HT-29 (cell line): ENCODE data around the gene TLR6. TPM values are rescaled to one million over a fixed set of nuclear protein-coding genes. Genes with fewer than 3 reads are reported as not detected.
A peak's percentile ranks its signal among the peaks of the same experiment; 100 is the strongest.
"Not testable (repeated sequence)": the region's sequence is repeated elsewhere in the genome, so short reads cannot be mapped to it uniquely, and the experiment has no call there.

ENCODE experiments used
- DNase-seq: peaks from one replicate; pipeline ENCODE4 v3.0.0-alpha.2; 2015; ENCODE audit warnings: low spot score
- small RNA-seq: library from RNA; depleted of rRNA; stranded (forward); fragments of <200 nt; gene quantifications from one replicate; pipeline ENCODE3, GENCODE V24; 2014
- total RNA-seq: library from RNA; depleted of rRNA; stranded (reverse); fragments of >200 nt; shearing (Covaris generic); gene quantifications from 2 replicates; pipeline ENCODE4 v1.2.3, GENCODE V29; 2014; rRNA removed

The TLR6 gene
- total RNA-seq, 1 experiment from 2014 or later: 0.15 TPM

GRCh38 chr4:38788317-38788716 lies 68.3 kb downstream of the TLR6 start:
- no peak for DNase-seq

GRCh38 chr4:38787693-38788092 lies 68.9 kb downstream of the TLR6 start:
- peak; percentile 10 for DNase-seq

- DNase-seq: no peak
Observed at GRCh38 chr4:38785901-38786402, 70.7 kb downstream of the TLR6 start.

- DNase-seq: no peak
Observed at GRCh38 chr4:38785041-38785790, 71.4 kb downstream of the TLR6 start.

GRCh38 chr4:38784141-38784540 lies 72.5 kb downstream of the TLR6 start:
- no peak for DNase-seq

GRCh38 chr4:38783109-38783460 lies 73.5 kb downstream of the TLR6 start:
- no peak for DNase-seq

GRCh38 chr4:38782452-38783108 lies 74.0 kb downstream of the TLR6 start, which contains the start of gene TLR10:
Gene TLR10 (minus strand): TSS chr4:38782990. CDS start chr4:38775590, 7,400 bp downstream.
- DNase-seq: peak; percentile 67

GRCh38 chr4:38781854-38782261 lies 74.8 kb downstream of the TLR6 start:
- no peak for DNase-seq

GRCh38 chr4:38780833-38781484 lies 75.7 kb downstream of the TLR6 start:
- no peak for DNase-seq

- DNase-seq: no peak
Observed at GRCh38 chr4:38779790-38780189, 76.8 kb downstream of the TLR6 start.

GRCh38 chr4:38777925-38778324 lies 78.7 kb downstream of the TLR6 start:
- DNase-seq: not testable (repeated sequence)

- DNase-seq: no peak
Observed at GRCh38 chr4:38775326-38775725, 81.3 kb downstream of the TLR6 start.

- DNase-seq: no peak
Observed at GRCh38 chr4:38774181-38774955, 82.2 kb downstream of the TLR6 start.

Small RNA genes lying within 50 kb of the gene (small RNA-seq; reads per million reads assigned to genes)
- gene MIR574: not detected

Other genes starting within 250 kb of the TLR6 start
- 74.3 and 76.6 TPM in 2 replicates for gene KLF3, start 192.6 kb downstream of the TLR6 start, total RNA-seq
- not detected in 2 replicates for gene TLR10, start 73.8 kb downstream of the TLR6 start, total RNA-seq
- not detected in 2 replicates for gene TLR1, start 52.0 kb downstream of the TLR6 start, total RNA-seq
- gene FAM114A1, start 11.0 kb upstream of the TLR6 start, total RNA-seq: 6.2 and 8.8 TPM in 2 replicates
- gene TMEM156, start 175.6 kb upstream of the TLR6 start, total RNA-seq: not detected in 2 replicates
- gene KLHL5, start 205.4 kb upstream of the TLR6 start, total RNA-seq: 0.73 and 0.97 TPM in 2 replicates